ENCODE measurements around the gene CRYBG3.

CRYBG3 gene

GRCh38 chr3:97839944-97840343 is 18.1 kb downstream of the CRYBG3 start (continued):
- TF ChIP-seq ZNF596 (tag by site-specific recombination; IDR thresholded peaks at IDR 0.05), result no peak

DNA sequence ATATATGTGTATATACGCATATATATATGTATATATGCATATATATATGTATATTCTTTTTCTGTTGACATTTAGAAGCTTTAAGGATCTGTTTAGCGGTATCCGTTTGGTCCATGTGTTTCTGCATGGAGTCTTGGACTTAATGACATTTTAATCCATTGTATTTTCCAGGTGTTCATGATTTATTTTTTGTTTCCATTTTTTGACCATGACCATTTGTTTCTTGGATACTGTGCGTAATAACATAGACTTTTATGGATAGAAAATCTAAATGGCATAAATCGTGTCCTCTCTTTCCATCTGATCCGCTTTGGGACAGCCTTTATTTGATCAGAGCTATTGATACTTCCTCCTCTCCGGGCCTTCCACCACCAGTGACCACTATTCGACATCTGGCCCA is 19.5 kb downstream of the CRYBG3 start:
- POLR2A ChIA-PET, result no interaction called here
- no peaks in the 10 kb centered on the region for H3K9me3 ChIP-seq (ENCODE audit: control insufficient read depth, insufficient read depth, low read depth, low read length)
- CTCF ChIA-PET, result interaction anchor here (0.6 kb wide), 1 partner anchor 10 kb away, joined by 3 read pairs; no protein-coding TSS in a partner anchor
- H3K27ac ChIP-seq (ENCODE audit: extremely low read depth, low read depth, low read length), result no peak overlapping the region
- H3K4me1 ChIP-seq (ENCODE audit: control insufficient read depth, insufficient read depth, low read length), result no peaks in the 10 kb centered on the region
- no peak overlapping the region for H3K4me3 ChIP-seq (ENCODE audit: low read depth, low read length)
- H3K36me3 ChIP-seq (ENCODE audit: control insufficient read depth in 2 of 2, insufficient read depth in 1 of 2, low read length in 2 of 2), result no peaks in the 10 kb centered on the region
- TF ChIP-seq MEIS1 (CRISPR knock-in tag; IDR thresholded peaks at IDR 0.05; ENCODE audit: borderline replicate concordance), result no peak
- no peak for TF ChIP-seq GLIS1 (tag by site-specific recombination; IDR thresholded peaks at IDR 0.05)
- no peak for TF ChIP-seq FEZF1 (tag by site-specific recombination; IDR thresholded peaks at IDR 0.05)

DNA sequence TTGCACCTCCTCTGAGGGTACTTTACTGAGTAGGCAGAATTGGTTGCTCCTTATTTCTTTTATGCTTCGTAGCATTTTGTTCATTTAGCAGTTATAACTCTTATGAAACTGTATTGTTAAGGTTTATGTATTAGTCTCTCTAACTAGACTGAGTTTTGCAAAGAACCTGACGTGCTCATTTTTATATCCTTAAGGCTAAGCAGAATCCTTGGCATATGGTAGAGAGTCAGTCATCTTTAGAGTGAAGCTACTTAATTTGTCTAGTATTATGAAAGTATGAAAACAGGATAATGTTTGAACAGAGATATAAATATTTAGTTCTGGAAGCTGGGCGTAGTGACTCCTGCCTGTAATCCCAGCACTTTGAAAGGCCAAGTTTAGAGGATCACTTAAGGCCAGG is 20.1 kb downstream of the CRYBG3 start:
- ChIA-PET POLR2A (no interaction called here), CTCF (no interaction called here)
- Histone ChIP-seq H3K36me3 (ENCODE audit: control insufficient read depth in 2 of 2, insufficient read depth in 1 of 2, low read length in 2 of 2) (no peaks in the 10 kb centered on the region), H3K27ac (ENCODE audit: extremely low read depth, low read depth, low read length) (no peak overlapping the region), H3K4me1 (ENCODE audit: control insufficient read depth, insufficient read depth, low read length) (no peaks in the 10 kb centered on the region), H3K9me3 (ENCODE audit: control insufficient read depth, insufficient read depth, low read depth, low read length) (no peaks in the 10 kb centered on the region), H3K4me3 (ENCODE audit: low read depth, low read length) (no peak overlapping the region)
- TF ChIP-seq, protein P1, sequence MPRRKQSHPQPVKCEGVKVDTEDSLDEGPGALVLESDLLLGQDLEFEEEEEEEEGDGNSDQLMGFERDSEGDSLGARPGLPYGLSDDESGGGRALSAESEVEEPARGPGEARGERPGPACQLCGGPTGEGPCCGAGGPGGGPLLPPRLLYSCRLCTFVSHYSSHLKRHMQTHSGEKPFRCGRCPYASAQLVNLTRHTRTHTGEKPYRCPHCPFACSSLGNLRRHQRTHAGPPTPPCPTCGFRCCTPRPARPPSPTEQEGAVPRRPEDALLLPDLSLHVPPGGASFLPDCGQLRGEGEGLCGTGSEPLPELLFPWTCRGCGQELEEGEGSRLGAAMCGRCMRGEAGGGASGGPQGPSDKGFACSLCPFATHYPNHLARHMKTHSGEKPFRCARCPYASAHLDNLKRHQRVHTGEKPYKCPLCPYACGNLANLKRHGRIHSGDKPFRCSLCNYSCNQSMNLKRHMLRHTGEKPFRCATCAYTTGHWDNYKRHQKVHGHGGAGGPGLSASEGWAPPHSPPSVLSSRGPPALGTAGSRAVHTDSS (tag by site-specific recombination; IDR thresholded peaks at IDR 0.05), result no peak
- TF ChIP-seq ZBTB17 (tag by site-specific recombination; IDR thresholded peaks at IDR 0.05) (no peak), ZNF280D (tag by site-specific recombination; IDR thresholded peaks at IDR 0.05) (no peak), GLIS1 (tag by site-specific recombination; IDR thresholded peaks at IDR 0.05) (no peak), ZNF223 (tag by site-specific recombination; IDR thresholded peaks at IDR 0.05) (no peak), PBX3 (CRISPR knock-in tag; IDR thresholded peaks at IDR 0.05) (no peak), ZNF394 (tag by site-specific recombination; IDR thresholded peaks at IDR 0.05; ENCODE audit: borderline replicate concordance) (no peak), ZNF391 (tag by site-specific recombination; IDR thresholded peaks at IDR 0.05; ENCODE audit: borderline replicate concordance, low read depth) (no peak), KLF16 (tag by site-specific recombination; IDR thresholded peaks at IDR 0.05) (no peak), ZNF221 (tag by site-specific recombination; IDR thresholded peaks at IDR 0.05; ENCODE audit: borderline replicate concordance) (no peak), ZNF341 (tag by site-specific recombination; IDR thresholded peaks at IDR 0.05; ENCODE audit: low read depth) (no peak), ZNF292 (tag by site-specific recombination; IDR thresholded peaks at IDR 0.05; ENCODE audit: borderline replicate concordance, low read depth) (no peak)
- TF ChIP-seq, protein P2, sequence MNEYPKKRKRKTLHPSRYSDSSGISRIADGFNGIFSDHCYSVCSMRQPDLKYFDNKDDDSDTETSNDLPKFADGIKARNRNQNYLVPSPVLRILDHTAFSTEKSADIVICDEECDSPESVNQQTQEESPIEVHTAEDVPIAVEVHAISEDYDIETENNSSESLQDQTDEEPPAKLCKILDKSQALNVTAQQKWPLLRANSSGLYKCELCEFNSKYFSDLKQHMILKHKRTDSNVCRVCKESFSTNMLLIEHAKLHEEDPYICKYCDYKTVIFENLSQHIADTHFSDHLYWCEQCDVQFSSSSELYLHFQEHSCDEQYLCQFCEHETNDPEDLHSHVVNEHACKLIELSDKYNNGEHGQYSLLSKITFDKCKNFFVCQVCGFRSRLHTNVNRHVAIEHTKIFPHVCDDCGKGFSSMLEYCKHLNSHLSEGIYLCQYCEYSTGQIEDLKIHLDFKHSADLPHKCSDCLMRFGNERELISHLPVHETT (tag by site-specific recombination; IDR thresholded peaks at IDR 0.05), result no peak
- TF ChIP-seq, protein P3, sequence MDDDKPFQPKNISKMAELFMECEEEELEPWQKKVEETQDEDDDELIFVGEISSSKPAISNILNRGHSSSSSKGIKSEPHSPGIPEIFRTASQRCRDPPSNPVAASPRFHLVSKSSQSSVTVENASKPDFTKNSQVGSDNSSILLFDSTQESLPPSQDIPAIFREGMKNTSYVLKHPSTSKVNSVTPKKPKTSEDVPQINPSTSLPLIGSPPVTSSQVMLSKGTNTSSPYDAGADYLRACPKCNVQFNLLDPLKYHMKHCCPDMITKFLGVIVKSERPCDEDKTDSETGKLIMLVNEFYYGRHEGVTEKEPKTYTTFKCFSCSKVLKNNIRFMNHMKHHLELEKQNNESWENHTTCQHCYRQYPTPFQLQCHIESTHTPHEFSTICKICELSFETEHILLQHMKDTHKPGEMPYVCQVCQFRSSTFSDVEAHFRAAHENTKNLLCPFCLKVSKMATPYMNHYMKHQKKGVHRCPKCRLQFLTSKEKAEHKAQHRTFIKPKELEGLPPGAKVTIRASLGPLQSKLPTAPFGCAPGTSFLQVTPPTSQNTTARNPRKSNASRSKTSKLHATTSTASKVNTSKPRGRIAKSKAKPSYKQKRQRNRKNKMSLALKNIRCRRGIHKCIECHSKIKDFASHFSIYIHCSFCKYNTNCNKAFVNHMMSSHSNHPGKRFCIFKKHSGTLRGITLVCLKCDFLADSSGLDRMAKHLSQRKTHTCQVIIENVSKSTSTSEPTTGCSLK (tag by site-specific recombination; IDR thresholded peaks at IDR 0.05), result no peak
